GM18951 (cell line): ENCODE measurements around the gene TTYH3.
A peak's percentile ranks its signal among the peaks of the same experiment; 100 is the strongest.

Experiments used
- POLR2A ChIP-seq: IDR thresholded peaks from 4 replicates; pipeline ENCODE4 v1.6.1; 2011; ENCODE audit warnings: mild to moderate bottlenecking; ENCODE audit not compliant: insufficient read length, insufficient read depth; ENCODE audit errors: extremely low read depth
- in situ Hi-C: fragments of 300-500 bp; cut with MboI; formaldehyde crosslinking; loops from one replicate; pipeline ENCODE4 v1.12.0; 2022; ENCODE audit warnings: low sequenced_read_pairs, mixed read lengths, inconsistent platforms; ENCODE audit not compliant: unreplicated experiment

Gene TTYH3

DNA sequence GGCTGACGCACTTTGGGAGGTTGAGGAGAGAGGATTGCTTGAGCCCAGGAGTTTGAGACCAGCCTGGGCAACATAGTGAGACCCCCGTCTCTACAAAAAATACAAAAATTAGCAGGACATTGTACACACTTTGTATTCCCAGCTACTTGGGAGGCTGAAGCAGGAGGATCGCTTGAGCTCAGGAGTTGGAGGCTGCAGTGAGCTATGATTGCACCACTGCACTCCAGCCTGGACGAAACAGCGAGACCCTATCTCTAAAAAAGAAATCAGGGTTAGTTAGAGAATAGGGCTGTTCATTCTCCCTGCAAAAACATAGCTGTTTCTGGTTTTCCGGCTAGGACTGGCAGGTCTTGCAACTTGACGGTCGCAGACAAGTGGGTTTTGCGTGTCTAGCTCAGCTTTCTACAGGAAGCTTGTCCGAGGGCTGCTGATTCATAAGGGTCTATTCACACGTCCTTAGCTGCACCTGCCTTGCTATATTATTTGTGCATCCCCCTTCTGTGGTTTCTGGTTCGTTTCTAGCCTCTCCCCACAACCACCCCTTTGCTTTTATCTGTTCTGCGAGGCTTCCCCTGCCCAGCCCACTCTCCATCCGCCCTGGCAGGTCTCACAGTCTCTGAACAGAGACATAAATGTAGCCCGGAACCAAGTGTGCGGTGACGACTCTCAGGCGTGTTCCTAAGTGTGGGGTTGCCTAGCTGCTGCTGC, 66.9 kb downstream of the TTYH3 start:
- in situ Hi-C loops = no loop called here
- TF ChIP-seq POLR2A = no peak

DNA sequence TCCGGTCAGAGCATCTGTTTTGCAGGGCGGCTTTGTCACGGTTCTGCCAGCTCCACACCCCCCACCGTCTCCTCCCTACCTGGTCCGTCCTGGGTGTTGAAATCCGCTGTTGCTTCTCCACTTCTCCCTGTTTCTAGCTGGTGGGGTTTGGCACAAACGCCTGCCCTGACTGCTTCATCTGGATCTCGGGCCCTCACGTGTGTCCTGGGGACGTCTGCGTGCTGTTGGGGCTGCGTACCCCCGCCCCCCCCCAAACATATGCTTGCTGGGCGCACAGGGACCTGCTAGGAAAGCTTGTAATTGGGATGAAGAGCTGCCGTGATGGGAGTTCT, 67.5 kb downstream of the TTYH3 start:
- peak; percentile 27 for TF ChIP-seq POLR2A
- in situ Hi-C loops = no loop called here

- TF ChIP-seq POLR2A = no peak
- in situ Hi-C loops = no loop called here
These were observed 68.5 kb downstream of the TTYH3 start for GRCh38 chr7:2700141-2700850.

DNA sequence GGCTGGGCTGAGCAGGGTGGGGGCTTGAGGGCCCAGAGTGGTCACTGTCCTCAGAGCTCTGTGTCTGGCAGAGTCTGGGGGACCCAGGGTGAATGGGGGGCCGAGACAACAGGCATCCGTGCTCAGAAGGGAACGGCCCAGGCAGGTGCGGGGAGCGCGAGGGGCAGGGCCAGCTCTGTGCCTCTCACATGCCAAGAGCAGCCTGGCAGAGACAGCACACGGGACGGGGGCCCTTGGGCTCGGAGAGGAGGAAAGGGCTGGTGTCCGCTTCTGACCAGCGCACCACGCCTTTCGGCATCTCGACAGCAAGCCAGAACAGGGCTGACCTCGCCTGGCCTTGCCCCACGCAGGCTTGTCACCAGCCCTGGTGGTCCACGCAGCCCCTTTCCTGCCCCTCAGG, 69.6 kb downstream of the TTYH3 start:
- in situ Hi-C loops = no loop called here
- TF ChIP-seq POLR2A = no peak

DNA sequence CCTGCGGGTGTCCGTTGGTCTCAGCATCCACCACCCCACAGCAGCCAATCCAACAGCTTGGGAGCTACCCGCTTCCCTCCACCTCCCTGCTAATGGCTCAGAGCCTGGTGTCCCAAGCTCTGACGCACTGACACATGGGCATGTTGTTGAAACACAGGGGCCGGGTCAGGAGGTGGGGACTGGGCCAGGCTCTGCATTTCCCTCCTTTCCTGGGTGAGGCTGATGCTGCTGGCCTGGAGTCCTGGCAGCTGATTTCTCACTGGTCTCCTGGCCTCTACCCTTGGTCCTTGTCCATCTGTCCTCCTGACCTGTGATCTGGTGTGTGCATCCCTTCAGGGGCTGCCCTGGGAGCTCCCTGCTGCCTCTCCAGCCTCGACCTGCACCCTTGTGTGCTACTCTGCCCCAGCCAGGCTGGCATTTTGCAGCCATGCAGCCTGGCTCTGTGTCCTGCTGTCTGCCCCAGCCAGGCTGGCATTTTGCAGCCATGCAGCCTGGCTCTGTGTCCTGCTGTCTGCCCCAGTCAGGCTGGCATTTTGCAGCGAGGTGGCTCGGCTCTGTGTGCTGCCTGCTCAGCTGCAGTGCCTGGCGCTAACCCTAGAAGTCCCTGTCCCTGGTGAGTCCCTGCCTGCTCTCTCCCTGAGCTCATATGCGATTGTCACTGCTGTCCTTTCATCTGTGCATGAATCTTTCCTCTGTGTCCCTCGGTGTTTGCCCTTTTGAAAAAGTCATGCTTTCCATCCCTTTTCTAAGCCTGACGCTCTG, 70.2 kb downstream of the TTYH3 start:
- in situ Hi-C loops = no loop called here
- TF ChIP-seq POLR2A = no peak

DNA sequence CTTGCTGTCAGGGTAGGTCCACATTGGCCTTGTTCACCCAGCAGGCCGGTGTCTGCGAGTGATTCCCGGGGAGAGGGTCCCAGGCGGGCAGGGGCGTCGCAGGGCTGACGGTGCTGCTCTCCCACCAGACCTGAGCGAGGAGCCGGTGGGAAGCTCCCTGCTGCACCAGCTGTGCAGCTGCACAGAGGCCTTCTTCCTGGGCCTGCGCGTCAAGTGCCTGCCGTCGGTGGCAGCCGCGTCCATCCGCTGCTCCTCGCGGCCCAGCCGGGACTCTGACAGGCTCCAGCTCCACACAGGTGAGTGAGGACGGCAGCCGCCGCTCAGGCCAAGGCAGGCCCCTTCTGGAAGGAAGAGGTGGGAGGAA, 70.8 kb downstream of the TTYH3 start:
- TF ChIP-seq POLR2A = no peak
- in situ Hi-C loops = no loop called here

GRCh38 chr7:2705371-2706096, 73.7 kb downstream of the TTYH3 start:
- TF ChIP-seq POLR2A = no peak
- in situ Hi-C loops = loop anchor here (5.0 kb wide), 1 partner anchor 33 kb away; no protein-coding TSS in a partner anchor

DNA sequence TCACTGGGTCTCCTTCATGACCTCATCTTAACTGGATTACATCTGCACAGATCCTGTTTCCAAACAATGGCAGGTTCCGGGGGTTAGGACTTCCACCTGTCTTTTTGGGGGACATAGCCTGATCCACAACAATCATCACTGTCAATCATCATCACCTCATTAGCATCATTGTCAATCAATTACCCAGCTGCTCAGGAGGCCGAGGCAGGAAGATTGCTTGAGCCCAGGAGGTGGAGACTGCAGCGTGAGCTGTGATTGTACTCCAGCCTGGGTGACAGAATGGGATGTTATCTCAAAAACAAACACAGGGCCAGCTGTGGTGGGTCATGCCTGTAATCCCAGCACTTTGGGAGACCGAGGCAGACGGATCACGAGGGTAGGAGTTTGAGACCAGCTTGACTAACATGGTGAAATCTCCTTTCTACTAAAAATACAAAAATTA, 74.9 kb downstream of the TTYH3 start:
- TF ChIP-seq POLR2A = no peak
- in situ Hi-C loops = loop anchor here (5.0 kb wide), 1 partner anchor 34 kb away; no protein-coding TSS in a partner anchor

- no peak for TF ChIP-seq POLR2A
- in situ Hi-C loops = loop anchor here (5.0 kb wide), 1 partner anchor 35 kb away; no protein-coding TSS in a partner anchor
These were observed 75.7 kb downstream of the TTYH3 start for GRCh38 chr7:2707481-2707880.

DNA sequence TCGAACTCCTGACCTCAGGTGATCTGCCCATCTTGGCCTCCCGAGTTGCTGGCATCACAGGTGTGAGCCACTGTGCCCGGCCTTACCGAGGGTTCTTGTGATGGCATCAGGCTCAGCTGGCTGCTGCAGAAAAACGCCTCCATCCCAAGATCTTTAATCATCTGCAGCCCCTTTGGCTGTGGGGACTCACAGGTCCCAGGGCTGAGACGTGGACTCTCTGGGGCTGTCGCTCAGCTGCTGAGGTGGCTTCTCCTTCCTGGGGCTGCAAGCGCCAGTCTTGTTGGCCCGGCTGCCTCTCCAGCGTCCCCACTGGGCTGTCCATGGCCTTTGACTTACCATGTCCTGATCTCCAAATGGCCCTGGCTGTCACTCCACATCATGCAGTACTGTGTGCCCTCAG, 76.3 kb downstream of the TTYH3 start:
- in situ Hi-C loops = loop anchor here (5.0 kb wide), 1 partner anchor 36 kb away; no protein-coding TSS in a partner anchor
- TF ChIP-seq POLR2A = no peak

- in situ Hi-C loops = loop anchor here (5.0 kb wide), 1 partner anchor 36 kb away; no protein-coding TSS in a partner anchor
- TF ChIP-seq POLR2A = no peak
These were observed 76.9 kb downstream of the TTYH3 start for GRCh38 chr7:2708547-2709310.
